ENCODE data around the gene KRTAP12-1.
"Not testable (repeated sequence)": the region's sequence is repeated elsewhere in the genome, so short reads cannot be mapped to it uniquely, and the experiment has no call there.

The KRTAP12-1 gene

GRCh38 chr21:44643741-44644310 lies 38.1 kb downstream of the KRTAP12-1 start:
- no peak overlapping the region for H3K4me3 ChIP-seq (ENCODE audit: low read depth, low read length, poor library complexity, severe bottlenecking)
- H3K4me1 ChIP-seq (ENCODE audit: insufficient read depth, low read length, severe bottlenecking), result no peaks in the 10 kb centered on the region
- H3K9me3 ChIP-seq (ENCODE audit: low read length), result peaks cover 8% of the 10 kb centered on the region
- H3K4me2 ChIP-seq (ENCODE audit: low read length), result no peak overlapping the region
- no peaks in the 10 kb centered on the region for H4K20me1 ChIP-seq (ENCODE audit: insufficient read depth, low read length)
- H3K27me3 ChIP-seq (ENCODE audit: insufficient read depth, low read length), result no peaks in the 10 kb centered on the region
- no peaks in the 10 kb centered on the region for H3F3A ChIP-seq (ENCODE audit: insufficient read depth, low read length)
- TF ChIP-seq CTCF (IDR thresholded peaks at IDR 0.05; ENCODE audit: low read length) (no peak), EZH2 (IDR thresholded peaks at IDR 0.05; ENCODE audit: borderline replicate concordance, low read length) (no peak)
- H3K79me2 ChIP-seq (ENCODE audit: insufficient read depth, low read length), result no peaks in the 10 kb centered on the region
- H3K9ac ChIP-seq (ENCODE audit: low read length), result no peak overlapping the region
- H3K27ac ChIP-seq (ENCODE audit: low read depth, low read length, poor library complexity, severe bottlenecking), result no peak overlapping the region
- no peaks in the 10 kb centered on the region for H3K9me2 ChIP-seq (ENCODE audit: low read depth, low read length)
- H2AFZ ChIP-seq (ENCODE audit: low read length), result no peak overlapping the region
- H3K36me3 ChIP-seq (ENCODE audit: insufficient read depth, low read length), result no peaks in the 10 kb centered on the region

GRCh38 chr21:44640761-44641160 lies 41.2 kb downstream of the KRTAP12-1 start:
- no peaks in the 10 kb centered on the region for H4K20me1 ChIP-seq (ENCODE audit: insufficient read depth, low read length)
- TF ChIP-seq CTCF (IDR thresholded peaks at IDR 0.05; ENCODE audit: low read length), result no peak
- TF ChIP-seq EZH2 (IDR thresholded peaks at IDR 0.05; ENCODE audit: borderline replicate concordance, low read length), result no peak
- no peaks in the 10 kb centered on the region for H3K9me2 ChIP-seq (ENCODE audit: low read depth, low read length)
- H3K9ac ChIP-seq (ENCODE audit: low read length), result no peak overlapping the region
- no peaks in the 10 kb centered on the region for H3K79me2 ChIP-seq (ENCODE audit: insufficient read depth, low read length)
- H3K4me2 ChIP-seq (ENCODE audit: low read length), result no peak overlapping the region
- H3K36me3 ChIP-seq (ENCODE audit: insufficient read depth, low read length), result no peaks in the 10 kb centered on the region
- peaks cover 8% of the 10 kb centered on the region for H3K9me3 ChIP-seq (ENCODE audit: low read length)
- no peak overlapping the region for H2AFZ ChIP-seq (ENCODE audit: low read length)
- no peaks in the 10 kb centered on the region for H3K27me3 ChIP-seq (ENCODE audit: insufficient read depth, low read length)
- H3F3A ChIP-seq (ENCODE audit: insufficient read depth, low read length), result no peaks in the 10 kb centered on the region
- H3K27ac ChIP-seq (ENCODE audit: low read depth, low read length, poor library complexity, severe bottlenecking), result no peak overlapping the region
- no peak overlapping the region for H3K4me3 ChIP-seq (ENCODE audit: low read depth, low read length, poor library complexity, severe bottlenecking)
- no peaks in the 10 kb centered on the region for H3K4me1 ChIP-seq (ENCODE audit: insufficient read depth, low read length, severe bottlenecking)

- H2AFZ ChIP-seq (ENCODE audit: low read length), result no peak overlapping the region
- H3K79me2 ChIP-seq (ENCODE audit: insufficient read depth, low read length), result no peaks in the 10 kb centered on the region
- no peaks in the 10 kb centered on the region for H3K36me3 ChIP-seq (ENCODE audit: insufficient read depth, low read length)
- H3K9me2 ChIP-seq (ENCODE audit: low read depth, low read length), result no peaks in the 10 kb centered on the region
- H3K4me2 ChIP-seq (ENCODE audit: low read length), result no peak overlapping the region
- no peak overlapping the region for H3K27ac ChIP-seq (ENCODE audit: low read depth, low read length, poor library complexity, severe bottlenecking)
- no peak overlapping the region for H3K9ac ChIP-seq (ENCODE audit: low read length)
- no peaks in the 10 kb centered on the region for H3K4me1 ChIP-seq (ENCODE audit: insufficient read depth, low read length, severe bottlenecking)
- H3K4me3 ChIP-seq (ENCODE audit: low read depth, low read length, poor library complexity, severe bottlenecking), result no peak overlapping the region
- no peaks in the 10 kb centered on the region for H3F3A ChIP-seq (ENCODE audit: insufficient read depth, low read length)
- no peaks in the 10 kb centered on the region for H3K27me3 ChIP-seq (ENCODE audit: insufficient read depth, low read length)
- no peak for TF ChIP-seq EZH2 (IDR thresholded peaks at IDR 0.05; ENCODE audit: borderline replicate concordance, low read length)
- TF ChIP-seq CTCF (IDR thresholded peaks at IDR 0.05; ENCODE audit: low read length), result no peak
- peaks cover 4% of the 10 kb centered on the region for H3K9me3 ChIP-seq (ENCODE audit: low read length)
- no peaks in the 10 kb centered on the region for H4K20me1 ChIP-seq (ENCODE audit: insufficient read depth, low read length)
Observed at GRCh38 chr21:44639331-44639655, 42.7 kb downstream of the KRTAP12-1 start.

GRCh38 chr21:44638506-44639330 lies 43.2 kb downstream of the KRTAP12-1 start:
- H4K20me1 ChIP-seq (ENCODE audit: insufficient read depth, low read length); H3K9ac ChIP-seq (ENCODE audit: low read length); H3K4me1 ChIP-seq (ENCODE audit: insufficient read depth, low read length, severe bottlenecking); H3K27ac ChIP-seq (ENCODE audit: low read depth, low read length, poor library complexity, severe bottlenecking); H3K4me2 ChIP-seq (ENCODE audit: low read length); H3K36me3 ChIP-seq (ENCODE audit: insufficient read depth, low read length); H3F3A ChIP-seq (ENCODE audit: insufficient read depth, low read length); H3K9me3 ChIP-seq (ENCODE audit: low read length); H3K4me3 ChIP-seq (ENCODE audit: low read depth, low read length, poor library complexity, severe bottlenecking); H3K79me2 ChIP-seq (ENCODE audit: insufficient read depth, low read length); H3K27me3 ChIP-seq (ENCODE audit: insufficient read depth, low read length); H3K9me2 ChIP-seq (ENCODE audit: low read depth, low read length); H2AFZ ChIP-seq (ENCODE audit: low read length): not testable (repeated sequence)

- H3K36me3 ChIP-seq (ENCODE audit: insufficient read depth, low read length); H3K9me3 ChIP-seq (ENCODE audit: low read length); H3K27ac ChIP-seq (ENCODE audit: low read depth, low read length, poor library complexity, severe bottlenecking); H3K9me2 ChIP-seq (ENCODE audit: low read depth, low read length); H3K4me2 ChIP-seq (ENCODE audit: low read length); H3K27me3 ChIP-seq (ENCODE audit: insufficient read depth, low read length); H3F3A ChIP-seq (ENCODE audit: insufficient read depth, low read length); H2AFZ ChIP-seq (ENCODE audit: low read length); H3K4me1 ChIP-seq (ENCODE audit: insufficient read depth, low read length, severe bottlenecking); H3K79me2 ChIP-seq (ENCODE audit: insufficient read depth, low read length); H4K20me1 ChIP-seq (ENCODE audit: insufficient read depth, low read length); H3K4me3 ChIP-seq (ENCODE audit: low read depth, low read length, poor library complexity, severe bottlenecking); H3K9ac ChIP-seq (ENCODE audit: low read length): not testable (repeated sequence)
Observed at GRCh38 chr21:44637851-44638348, 44.1 kb downstream of the KRTAP12-1 start.

Measured in OCI-LY1 (cell line).